ENCODE data around the gene TNF.

The TNF gene

DNA sequence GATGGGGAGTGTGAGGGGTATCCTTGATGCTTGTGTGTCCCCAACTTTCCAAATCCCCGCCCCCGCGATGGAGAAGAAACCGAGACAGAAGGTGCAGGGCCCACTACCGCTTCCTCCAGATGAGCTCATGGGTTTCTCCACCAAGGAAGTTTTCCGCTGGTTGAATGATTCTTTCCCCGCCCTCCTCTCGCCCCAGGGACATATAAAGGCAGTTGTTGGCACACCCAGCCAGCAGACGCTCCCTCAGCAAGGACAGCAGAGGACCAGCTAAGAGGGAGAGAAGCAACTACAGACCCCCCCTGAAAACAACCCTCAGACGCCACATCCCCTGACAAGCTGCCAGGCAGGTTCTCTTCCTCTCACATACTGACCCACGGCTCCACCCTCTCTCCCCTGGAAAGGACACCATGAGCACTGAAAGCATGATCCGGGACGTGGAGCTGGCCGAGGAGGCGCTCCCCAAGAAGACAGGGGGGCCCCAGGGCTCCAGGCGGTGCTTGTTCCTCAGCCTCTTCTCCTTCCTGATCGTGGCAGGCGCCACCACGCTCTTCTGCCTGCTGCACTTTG, at the start of gene TNF:
Gene TNF (plus strand): TSS at position 231 of the 567 bp plus-strand sequence. CDS start 177 bp downstream, at position 408.
- peak; percentile 86 for DNase-seq
- Mint-ChIP-seq H3K36me3 (peaks cover 53% of the 10 kb centered on the region), H3K27me3 (peaks cover 4% of the 10 kb centered on the region), H3K4me3 (peak within 1 kb of the TSS; percentile 92), H3K9me3 (no peaks in the 10 kb centered on the region), H3K4me1 (peaks cover 88% of the 10 kb centered on the region), H3K27ac (peak within 1 kb of the TSS; percentile 87)
- CTCF ChIA-PET, result interaction anchor here (0.5 to 33.1 kb wide), 4 partner anchors 18 to 82 kb away, joined by 3 to 1087 read pairs (median 392); partner anchors contain the start of genes ATP6V1G2, LST1, NCR3 and NFKBIL1

GRCh38 chr6:31525932-31526591, 49.3 kb upstream of the TNF start:
- Mint-ChIP-seq H3K27me3 (peaks cover 21% of the 10 kb centered on the region), H3K36me3 (peaks cover 19% of the 10 kb centered on the region), H3K9me3 (no peaks in the 10 kb centered on the region), H3K4me3 (no peak overlapping the region), H3K4me1 (no peaks in the 10 kb centered on the region), H3K27ac (no peak overlapping the region)
- CTCF ChIA-PET, result no interaction called here
- DNase-seq, result no peak

- Mint-ChIP-seq H3K9me3 (no peaks in the 10 kb centered on the region), H3K4me1 (peaks cover 9% of the 10 kb centered on the region), H3K27me3 (peaks cover 4% of the 10 kb centered on the region), H3K36me3 (peaks cover 38% of the 10 kb centered on the region), H3K27ac (no peak overlapping the region), H3K4me3 (no peak overlapping the region)
- CTCF ChIA-PET, result no interaction called here
- no peak for DNase-seq
Observed at GRCh38 chr6:31528307-31528777, 47.0 kb upstream of the TNF start.

DNA sequence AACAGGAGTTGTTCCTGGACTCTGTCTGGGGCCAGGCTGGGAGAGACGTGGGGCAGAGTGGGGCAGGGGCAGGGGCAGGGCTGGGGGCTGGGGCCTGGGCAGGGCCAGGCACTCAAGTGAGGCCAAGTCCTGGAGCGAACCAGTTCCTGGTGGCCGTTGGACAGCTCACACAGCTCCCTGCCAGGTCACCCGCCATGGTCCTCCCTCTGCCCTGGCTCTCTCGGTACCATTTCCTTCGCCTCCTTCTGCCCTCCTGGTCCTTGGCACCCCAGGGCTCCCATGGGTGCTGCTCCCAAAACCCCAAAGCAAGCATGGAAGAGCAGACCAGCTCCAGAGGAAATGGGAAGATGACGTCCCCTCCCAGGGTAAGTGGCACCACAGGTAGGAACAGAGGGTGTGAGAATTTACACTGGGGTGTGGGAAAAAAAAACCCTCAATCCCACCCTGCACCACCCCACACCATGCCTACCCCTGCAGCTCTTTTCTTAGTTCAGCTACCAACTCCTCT, 46.5 kb upstream of the TNF start, which contains the start of gene MCCD1:
Gene MCCD1 (plus strand): TSS at position 142 of the 508 bp plus-strand sequence. CDS start 53 bp downstream, at position 195.
- CTCF ChIA-PET, result no interaction called here
- no peak for DNase-seq
- H3K9me3 Mint-ChIP-seq, result no peaks in the 10 kb centered on the region
- peaks cover 12% of the 10 kb centered on the region for H3K4me1 Mint-ChIP-seq
- peak within 1 kb of the TSS; percentile 24 for H3K27ac Mint-ChIP-seq
- no peaks in the 10 kb centered on the region for H3K27me3 Mint-ChIP-seq
- H3K4me3 Mint-ChIP-seq, result no peak within 1 kb of the TSS
- peaks cover 42% of the 10 kb centered on the region for H3K36me3 Mint-ChIP-seq

DNA sequence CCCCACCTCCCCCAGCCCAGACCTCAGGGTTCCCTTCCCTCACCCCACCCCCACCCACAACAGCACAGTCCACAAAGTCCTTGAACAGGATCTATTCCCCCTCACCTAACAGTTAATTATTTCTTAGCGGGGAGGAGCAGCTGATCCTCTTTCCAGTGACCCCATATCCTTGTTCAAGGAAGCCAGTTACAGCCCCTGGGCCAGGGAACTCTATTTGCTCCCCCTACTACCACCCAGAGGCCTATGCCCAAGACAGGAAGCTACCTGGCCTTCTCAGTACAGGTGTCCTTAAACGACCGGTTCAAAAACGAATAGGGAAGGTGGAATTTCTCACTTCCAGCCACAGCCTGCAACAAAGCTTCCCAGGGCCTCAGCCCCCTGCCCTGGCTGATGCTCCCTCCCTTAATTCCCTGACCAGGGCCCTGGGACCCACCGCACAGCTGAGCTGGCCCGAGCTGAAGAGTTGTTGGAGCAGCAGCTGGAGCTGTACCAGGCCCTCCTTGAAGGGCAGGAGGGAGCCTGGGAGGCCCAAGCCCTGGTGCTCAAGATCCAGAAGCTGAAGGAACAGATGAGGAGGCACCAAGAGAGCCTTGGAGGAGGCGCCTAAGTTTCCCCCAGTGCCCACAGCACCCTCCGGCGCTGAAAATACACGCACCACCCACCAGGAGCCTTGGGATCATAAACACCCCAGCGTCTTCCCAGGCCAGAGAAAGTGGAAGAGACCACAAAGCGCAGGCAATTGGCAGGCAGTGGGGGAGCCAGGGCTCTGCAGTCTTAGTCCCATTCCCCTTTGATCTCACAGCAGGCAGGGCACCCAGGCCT, 45.8 kb upstream of the TNF start:
- Mint-ChIP-seq H3K4me1 (peaks cover 15% of the 10 kb centered on the region), H3K27ac (peak overlapping the region; percentile 24), H3K27me3 (no peaks in the 10 kb centered on the region), H3K36me3 (peaks cover 49% of the 10 kb centered on the region), H3K9me3 (no peaks in the 10 kb centered on the region), H3K4me3 (no peak overlapping the region)
- CTCF ChIA-PET, result no interaction called here
- no peak for DNase-seq

DNA sequence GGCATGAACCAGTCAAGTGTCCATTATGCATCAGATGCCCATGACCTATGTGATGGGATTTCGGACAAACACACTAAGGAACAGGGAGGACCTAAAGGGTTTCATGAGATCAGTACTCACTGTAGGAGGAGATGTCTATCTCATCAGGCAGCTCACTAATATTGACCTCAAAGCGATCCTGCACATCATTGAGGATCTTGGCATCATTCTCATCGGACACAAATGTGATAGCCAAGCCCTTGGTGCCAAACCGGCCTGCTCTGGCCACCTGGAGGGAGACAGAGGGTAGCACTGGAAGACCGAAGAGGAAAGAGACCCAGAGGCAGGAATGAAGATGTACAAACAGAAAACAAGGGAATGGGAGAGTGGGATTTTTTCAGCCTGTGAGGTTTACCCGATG, 44.7 kb upstream of the TNF start:
- peaks cover 23% of the 10 kb centered on the region for H3K4me1 Mint-ChIP-seq
- CTCF ChIA-PET, result no interaction called here
- H3K4me3 Mint-ChIP-seq, result no peak overlapping the region
- H3K27me3 Mint-ChIP-seq, result no peaks in the 10 kb centered on the region
- peaks cover 59% of the 10 kb centered on the region for H3K36me3 Mint-ChIP-seq
- H3K9me3 Mint-ChIP-seq, result no peaks in the 10 kb centered on the region
- DNase-seq, result no peak
- H3K27ac Mint-ChIP-seq, result no peak overlapping the region

GRCh38 chr6:31531162-31531561, 44.2 kb upstream of the TNF start:
- H3K36me3 Mint-ChIP-seq, result peaks cover 64% of the 10 kb centered on the region
- CTCF ChIA-PET, result no interaction called here
- H3K27me3 Mint-ChIP-seq, result no peaks in the 10 kb centered on the region
- no peaks in the 10 kb centered on the region for H3K9me3 Mint-ChIP-seq
- no peak overlapping the region for H3K4me3 Mint-ChIP-seq
- H3K4me1 Mint-ChIP-seq, result peaks cover 28% of the 10 kb centered on the region
- no peak overlapping the region for H3K27ac Mint-ChIP-seq
- no peak for DNase-seq

DNA sequence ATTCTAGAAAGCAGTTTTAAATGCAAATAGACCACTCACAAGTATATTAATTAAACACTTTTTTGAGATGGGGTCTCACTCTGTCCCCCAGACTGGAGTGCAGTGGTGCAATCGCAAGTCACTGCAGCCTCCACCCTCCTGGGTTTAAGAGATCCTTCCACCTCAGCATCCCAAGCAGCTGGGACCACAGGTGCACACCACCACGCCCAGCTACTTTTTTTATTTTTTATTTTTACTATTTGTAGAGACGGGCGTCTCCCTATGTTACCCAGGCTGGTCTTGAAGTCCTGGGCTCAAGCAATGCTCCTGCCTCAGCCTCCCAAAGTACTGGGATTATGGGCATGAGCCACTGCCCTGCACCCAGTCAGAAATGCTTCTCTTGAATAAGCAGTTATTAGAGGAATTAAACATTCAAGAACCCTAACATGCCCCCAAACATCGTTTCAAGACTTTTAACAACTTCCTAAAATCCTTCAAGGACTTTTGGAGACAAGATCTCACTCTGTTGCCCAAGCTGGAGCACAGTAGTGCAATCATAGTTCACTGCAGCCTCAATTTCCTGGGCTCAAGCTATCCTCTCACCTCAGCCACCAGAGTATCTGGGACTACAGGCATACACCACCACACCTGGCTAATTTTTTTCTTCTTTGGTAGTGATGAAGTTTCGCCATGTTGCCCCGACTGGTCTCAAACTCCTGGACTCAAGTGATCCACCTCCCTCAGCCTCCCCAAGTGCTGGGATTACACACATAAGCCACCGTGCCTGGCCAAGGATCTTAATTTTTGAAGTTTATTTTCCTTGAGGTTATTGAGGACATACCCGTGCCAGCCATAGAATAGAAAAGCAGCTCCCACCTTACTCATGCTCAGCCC, 43.4 kb upstream of the TNF start:
- H3K27ac Mint-ChIP-seq, result no peak overlapping the region

DNA sequence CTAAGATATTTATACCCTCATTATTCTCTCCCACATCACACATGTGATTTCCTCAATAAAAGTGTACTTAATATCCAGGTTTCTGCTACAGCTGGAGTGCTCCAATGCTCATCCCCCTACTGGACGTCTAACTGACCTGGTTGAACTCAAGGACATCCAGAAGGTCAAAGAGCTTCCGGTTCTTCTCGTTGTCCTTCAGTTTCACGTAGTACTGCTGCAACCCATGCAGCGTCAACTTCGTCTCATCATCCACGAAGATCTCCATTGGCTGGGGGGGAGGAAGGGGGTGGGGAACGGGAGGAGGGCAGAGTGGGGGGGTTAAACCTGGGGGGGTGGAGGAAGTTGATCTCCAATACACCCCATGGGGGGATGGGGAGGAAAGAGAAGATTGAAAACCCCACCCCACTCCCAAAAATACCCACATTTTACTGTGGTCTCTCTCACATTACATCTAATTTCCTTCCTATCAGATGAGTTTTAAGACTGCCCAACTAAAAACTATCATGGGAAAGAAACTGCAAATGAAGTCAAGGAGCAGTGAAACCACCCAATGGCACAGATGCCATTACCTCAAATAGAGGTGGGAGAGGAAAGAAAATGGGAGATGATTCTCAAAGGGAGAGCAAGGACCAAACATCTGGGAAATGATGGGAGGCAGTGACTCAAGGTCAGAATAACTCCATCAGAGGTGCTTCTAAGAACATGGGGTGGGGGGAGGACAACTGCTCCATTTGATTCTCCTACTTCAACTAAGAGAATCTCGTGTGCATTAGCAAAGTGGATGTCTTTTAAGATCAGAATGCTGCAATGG, 42.5 kb upstream of the TNF start:
- CTCF ChIA-PET, result no interaction called here
- no peak for DNase-seq
- no peaks in the 10 kb centered on the region for H3K27me3 Mint-ChIP-seq
- no peaks in the 10 kb centered on the region for H3K9me3 Mint-ChIP-seq
- H3K4me3 Mint-ChIP-seq, result no peak overlapping the region
- H3K4me1 Mint-ChIP-seq, result peaks cover 39% of the 10 kb centered on the region
- peaks cover 76% of the 10 kb centered on the region for H3K36me3 Mint-ChIP-seq
- peak overlapping the region; percentile 19 for H3K27ac Mint-ChIP-seq

More for the DNA sequence above, 43.4 kb upstream of the TNF start:
- Mint-ChIP-seq H3K4me1 (peaks cover 34% of the 10 kb centered on the region), H3K9me3 (no peaks in the 10 kb centered on the region), H3K36me3 (peaks cover 71% of the 10 kb centered on the region), H3K4me3 (no peak overlapping the region), H3K27me3 (no peaks in the 10 kb centered on the region)
- CTCF ChIA-PET, result no interaction called here
- no peak for DNase-seq

DNA sequence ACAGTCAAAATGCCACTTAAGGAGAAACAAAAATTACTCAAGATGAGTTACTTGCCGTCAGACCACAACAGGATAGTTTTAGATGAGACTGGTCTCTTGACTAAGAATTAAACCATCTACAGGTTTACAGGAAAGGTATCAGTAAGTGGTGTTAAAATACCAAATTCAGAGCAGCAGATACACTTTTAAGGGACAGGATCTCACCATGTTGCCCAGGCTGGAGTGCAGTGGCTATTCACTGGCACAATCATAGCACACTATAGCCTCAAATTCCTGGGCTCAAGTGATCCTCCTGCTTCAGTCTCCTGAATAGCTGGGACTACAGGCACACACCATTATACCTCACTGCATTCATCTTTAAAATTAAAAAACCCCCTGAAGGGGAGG, 41.9 kb upstream of the TNF start:
- no peak for DNase-seq
- CTCF ChIA-PET, result no interaction called here
- peak overlapping the region; percentile 19 for H3K27ac Mint-ChIP-seq
- H3K4me3 Mint-ChIP-seq, result no peak overlapping the region
- no peaks in the 10 kb centered on the region for H3K9me3 Mint-ChIP-seq
- peaks cover 76% of the 10 kb centered on the region for H3K36me3 Mint-ChIP-seq
- peaks cover 43% of the 10 kb centered on the region for H3K4me1 Mint-ChIP-seq
- H3K27me3 Mint-ChIP-seq, result no peaks in the 10 kb centered on the region

DNA sequence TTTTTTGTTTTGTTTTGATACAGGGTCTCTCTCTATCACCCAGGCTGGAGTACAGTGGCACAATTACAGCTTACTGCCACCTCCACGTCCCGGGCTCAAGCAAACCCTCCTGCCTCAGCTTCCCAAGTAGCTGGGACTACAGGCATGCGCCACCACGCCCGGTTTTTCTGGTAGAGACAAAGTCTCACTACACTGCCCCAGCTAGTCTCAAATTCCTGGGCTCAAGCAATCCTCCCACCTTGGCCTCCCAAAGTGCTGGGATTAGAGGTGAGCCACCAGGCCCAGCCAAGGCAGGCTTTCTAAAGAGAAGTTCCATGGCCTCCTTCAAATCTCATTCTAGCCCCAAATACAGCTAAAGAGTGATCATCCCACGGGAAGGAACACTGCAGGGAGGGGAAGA, 41.4 kb upstream of the TNF start:
- CTCF ChIA-PET, result no interaction called here
- Mint-ChIP-seq H3K36me3 (peaks cover 80% of the 10 kb centered on the region), H3K9me3 (no peaks in the 10 kb centered on the region), H3K4me1 (peaks cover 48% of the 10 kb centered on the region), H3K4me3 (no peak overlapping the region), H3K27ac (no peak overlapping the region), H3K27me3 (no peaks in the 10 kb centered on the region)
- no peak for DNase-seq

DNA sequence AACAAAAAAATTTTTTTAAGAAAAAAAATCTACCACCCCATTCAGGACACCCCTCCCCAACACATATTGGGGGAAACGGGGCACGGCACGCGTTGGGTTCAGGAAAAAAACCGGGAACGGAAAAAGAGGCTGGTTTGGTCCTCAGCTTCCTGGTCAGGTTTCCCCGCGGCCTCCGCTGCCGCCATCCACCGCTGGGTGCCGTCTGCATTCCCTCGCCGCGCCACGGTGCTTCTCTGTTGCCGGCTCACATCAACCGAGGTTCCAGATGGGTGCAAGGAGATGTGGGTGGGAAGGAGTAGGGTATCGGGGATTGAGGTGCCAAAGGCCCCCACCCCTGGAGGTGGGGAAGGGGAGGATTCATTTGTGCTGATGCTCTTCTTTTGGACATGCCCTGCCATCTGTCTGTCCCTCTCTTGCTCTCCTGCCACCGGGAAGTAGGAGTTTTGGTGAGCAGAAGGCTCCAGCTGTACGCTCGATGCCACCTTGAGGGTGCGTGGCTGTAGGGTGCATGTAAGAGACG, 40.8 kb upstream of the TNF start:
- Mint-ChIP-seq H3K4me1 (peaks cover 54% of the 10 kb centered on the region), H3K27me3 (no peaks in the 10 kb centered on the region), H3K9me3 (no peaks in the 10 kb centered on the region), H3K4me3 (no peak overlapping the region), H3K27ac (no peak overlapping the region), H3K36me3 (peaks cover 86% of the 10 kb centered on the region)
- CTCF ChIA-PET, result no interaction called here
- DNase-seq, result no peak

Data from activated naive CD4-positive, alpha-beta T cell treated with anti-CD3 and anti-CD28 coated beads, Interleukin-2, amount 10 ng/mL, durations not matched to agents 7 days and 5 days (primary cell).